Stimulated activated CD8-positive, alpha-beta memory T cell treated with anti-CD3 and anti-CD28 coated beads, Interleukin-4, amount 100 ng/mL, for 24 hours (primary cell): ENCODE measurements around the gene ZNF385B.

ENCODE experiments used
- DNase-seq: peaks from one replicate; pipeline ENCODE4 v3.0.0-alpha.2; 2020; ENCODE audit warnings: low read depth

The ZNF385B gene

DNA sequence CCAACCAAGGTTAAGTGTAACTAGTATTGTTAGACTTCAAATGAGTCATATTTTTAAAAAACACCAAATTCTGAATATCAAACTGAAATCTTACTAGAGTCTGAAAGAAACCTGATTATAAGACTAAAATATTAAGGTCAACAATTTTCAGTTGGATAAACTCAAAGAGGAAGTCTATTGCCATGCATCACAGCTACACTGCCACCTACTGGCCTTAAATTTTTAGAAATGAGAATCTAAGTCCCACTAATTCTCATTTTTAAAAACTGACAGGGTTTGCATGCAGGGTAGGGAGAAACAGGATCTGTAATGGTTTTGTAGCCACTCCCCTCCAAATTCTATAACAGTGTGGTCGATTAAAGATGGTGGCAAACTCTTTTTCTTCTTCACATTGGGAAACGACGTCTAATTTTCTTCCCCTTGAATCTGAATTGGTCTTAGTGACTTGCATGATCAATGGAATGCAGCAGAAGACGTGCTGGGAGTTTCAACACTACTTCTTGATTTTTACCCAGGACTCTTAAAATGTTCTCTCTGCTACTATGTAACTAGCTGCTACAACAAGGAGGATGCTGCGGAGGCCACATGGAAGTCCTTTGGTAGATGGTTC is 420.7 kb downstream of the ZNF385B start:
- DNase-seq: no peak

DNA sequence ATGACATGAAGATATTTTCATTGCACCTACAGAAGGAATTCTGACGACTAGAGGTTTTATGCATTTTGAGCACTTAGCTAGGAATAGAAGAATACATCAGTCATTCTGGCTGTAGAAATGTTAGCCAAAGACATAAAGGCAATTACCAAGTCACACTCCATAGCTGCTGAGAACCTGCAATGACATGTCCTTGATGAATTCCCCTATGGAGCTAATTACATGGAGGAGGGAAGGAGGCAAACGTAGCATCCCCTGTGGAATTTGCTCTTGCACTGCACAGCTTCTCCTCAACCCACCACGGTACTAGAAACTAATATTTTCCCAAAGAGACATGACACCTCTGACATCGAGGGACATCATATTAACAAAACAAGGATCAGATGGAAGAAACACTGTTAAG is 422.8 kb downstream of the ZNF385B start:
- no peak for DNase-seq

DNA sequence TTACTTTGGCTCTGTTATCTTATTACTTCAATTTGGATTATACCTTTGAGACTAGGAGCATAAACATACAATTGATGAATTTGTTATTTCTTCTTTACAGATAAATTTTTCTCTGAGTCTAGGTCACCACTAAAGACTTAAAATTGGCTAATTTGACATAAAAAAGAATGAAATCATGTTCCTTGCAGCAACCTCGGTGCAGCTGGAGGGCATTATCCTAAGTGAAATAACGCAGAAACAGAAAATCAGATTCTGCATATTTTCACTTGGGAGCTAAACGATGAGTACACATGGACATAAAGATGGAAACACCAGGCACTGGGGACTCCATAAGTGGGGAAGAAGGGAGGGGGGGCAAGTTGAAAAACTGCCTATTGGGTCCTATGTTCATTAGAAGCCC is 424.0 kb downstream of the ZNF385B start:
- no peak for DNase-seq

DNA sequence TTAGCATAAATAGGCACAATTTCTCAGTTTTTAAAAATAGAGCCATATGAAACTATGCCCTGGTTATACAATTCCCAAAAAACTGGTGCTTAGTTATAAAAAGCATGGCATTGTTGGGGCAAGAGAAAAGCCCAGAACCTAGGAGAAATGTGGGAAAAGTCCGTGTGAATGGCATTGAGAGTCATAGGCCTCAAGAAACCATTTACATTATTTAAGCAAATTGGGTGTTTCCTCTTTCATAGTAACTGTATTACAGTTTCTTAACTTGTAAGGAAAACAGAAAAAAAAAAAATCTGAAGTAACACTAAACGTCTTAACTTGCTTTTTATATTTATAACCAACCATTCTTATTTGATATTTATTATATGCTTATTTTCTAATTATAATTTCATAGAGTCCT is 425.8 kb downstream of the ZNF385B start:
- DNase-seq: no peak

DNA sequence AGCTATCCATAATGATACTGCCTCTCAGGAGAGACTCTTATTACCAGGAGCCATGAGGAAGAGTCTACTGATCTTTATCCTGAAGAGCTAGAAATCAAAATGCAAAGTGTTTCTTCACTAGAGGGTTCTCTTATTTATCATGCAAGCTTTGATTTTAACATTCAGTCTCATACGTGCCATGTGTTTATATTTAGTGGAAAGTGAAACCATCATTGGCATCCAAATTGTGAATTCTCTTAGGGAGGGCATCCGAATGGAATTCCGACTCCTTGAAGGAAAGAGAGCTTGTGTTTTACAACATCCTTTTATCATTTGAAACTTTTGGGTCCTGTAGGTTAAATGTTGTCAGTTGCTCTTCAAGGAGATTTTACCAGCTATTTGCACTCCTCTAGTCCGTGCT is 426.4 kb downstream of the ZNF385B start:
- DNase-seq: no peak

DNA sequence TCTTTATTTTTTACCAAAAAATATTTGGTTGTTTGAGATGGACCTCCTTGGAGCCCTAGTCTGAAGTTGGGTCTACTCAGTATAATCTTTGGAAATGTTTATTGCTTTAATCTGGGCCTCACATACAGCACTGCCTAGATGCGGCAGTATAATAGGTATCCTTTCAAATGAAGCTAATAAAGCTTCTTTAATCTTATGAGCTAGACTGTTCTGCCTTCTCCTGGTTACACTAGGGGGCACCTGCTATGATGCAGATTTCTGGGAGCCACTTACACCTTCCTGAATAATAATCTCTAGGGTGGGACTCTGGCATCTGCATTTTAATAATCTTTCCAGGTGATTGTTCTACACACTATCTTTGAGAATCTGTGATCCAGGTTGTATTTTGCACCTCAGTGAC is 427.1 kb downstream of the ZNF385B start:
- no peak for DNase-seq

DNA sequence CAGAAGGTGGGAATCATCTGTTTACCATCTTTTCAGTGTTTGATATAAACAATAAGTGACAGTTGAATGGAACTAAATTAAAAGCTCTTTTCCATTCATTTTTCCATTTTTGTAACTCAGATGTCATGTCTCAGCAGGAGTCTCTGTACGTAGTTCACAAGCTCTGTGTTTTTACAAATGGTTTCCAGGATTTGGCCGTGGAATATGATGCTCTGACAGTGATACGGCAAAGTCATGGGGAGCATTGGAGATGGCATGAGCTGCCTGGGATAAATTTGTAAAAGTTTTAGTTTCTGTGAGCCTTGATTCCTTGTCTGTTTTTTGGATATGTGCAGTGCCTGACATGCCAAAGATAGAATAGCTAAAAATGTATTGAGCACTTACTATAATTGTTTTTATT is 428.7 kb downstream of the ZNF385B start:
- no peak for DNase-seq

DNA sequence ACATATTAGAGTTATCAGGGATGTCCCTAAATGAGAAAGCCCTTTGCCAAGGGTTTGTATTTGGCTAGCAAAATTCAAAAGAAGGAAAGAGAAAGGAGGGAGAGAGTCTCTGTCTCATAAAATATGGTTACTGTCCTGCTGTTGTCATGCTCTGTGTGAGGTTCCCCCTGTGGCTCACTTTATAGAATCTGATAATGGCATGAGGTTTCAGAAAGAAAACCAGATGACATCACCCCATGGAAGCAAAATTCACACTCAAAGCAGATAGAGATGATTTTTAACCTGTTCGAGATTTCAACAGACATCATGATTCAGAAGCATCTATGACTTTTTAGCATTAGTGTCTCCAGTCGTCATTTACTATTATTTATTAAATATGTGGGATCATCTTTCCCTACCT is 431.8 kb downstream of the ZNF385B start:
- no peak for DNase-seq

DNA sequence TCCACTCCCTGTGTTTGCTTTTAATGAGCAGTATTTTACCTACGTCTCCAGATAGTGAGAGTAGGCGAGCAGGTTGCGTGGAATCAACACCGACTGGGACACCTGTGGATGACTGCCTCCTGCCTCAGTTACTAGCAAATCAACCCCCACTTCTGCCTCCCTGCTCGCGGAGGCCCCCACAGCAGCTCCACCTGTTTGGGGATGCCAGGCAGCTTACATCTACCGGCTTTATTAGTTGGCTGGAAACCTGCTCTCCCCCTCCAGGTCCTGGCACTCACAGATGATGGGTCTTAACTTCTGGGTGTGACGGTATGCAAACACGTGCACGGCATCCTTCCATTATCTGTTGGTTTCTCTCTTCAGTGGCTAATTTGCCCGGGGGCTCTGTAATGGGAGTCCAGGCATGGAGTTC is 432.3 kb downstream of the ZNF385B start:
- no peak for DNase-seq

DNA sequence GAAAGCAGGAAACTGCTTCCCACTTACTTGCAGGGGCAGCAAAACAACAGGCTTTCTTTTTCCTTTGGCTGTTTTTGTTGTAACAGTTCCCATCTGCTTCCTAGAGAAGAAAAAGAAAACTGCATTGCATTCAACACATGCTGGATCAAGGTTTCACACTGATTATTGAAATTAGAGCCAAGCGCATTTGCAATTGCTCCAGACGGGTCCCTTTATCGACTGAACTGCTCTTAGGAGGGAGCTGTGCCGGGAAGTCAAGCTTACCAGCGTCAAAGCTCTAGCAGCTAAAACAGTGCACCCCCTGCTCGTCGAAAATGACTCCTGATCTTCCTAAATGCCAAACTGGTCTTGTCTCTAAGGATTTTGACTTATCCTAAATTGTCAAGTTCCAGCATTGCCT is 432.8 kb downstream of the ZNF385B start:
- no peak for DNase-seq

DNA sequence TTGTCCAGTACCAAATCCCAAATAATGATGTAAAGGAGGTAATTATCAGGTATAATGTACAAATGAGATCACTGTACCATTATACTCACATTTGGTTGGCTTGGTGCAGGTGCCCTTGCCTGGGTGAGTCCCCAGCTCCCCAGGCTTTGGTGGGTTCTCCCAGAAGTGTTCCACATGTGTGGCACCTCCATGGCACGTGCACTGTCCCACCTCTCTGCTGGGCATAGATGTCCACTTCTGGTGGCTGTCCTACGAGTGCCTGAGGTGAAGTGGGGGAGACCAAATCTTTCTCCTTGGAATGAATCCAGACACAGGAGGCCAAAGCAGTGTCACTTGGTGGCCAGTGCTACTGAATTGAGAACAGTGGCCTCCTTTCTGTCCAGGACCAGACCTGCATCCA is 434.3 kb downstream of the ZNF385B start:
- no peak for DNase-seq

DNA sequence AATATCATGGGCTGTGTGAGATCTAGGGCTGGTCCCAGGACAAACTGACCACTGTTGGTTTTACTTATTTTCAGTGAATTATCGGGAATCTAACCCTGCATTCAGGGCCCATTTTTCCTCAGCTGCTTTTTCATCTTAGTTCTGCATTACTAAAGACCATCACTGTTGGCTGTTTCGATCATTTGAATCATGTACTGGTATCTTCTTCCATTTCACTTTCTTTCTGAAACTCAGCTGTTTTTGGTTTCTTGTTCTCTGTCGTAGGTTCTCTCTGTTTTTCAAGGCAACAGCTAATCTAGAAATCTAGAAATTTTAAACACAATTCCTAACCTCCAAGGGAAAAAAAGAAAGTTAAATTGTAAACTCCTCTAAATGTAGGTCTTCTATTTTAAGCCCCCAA is 436.8 kb downstream of the ZNF385B start:
- DNase-seq: no peak

DNA sequence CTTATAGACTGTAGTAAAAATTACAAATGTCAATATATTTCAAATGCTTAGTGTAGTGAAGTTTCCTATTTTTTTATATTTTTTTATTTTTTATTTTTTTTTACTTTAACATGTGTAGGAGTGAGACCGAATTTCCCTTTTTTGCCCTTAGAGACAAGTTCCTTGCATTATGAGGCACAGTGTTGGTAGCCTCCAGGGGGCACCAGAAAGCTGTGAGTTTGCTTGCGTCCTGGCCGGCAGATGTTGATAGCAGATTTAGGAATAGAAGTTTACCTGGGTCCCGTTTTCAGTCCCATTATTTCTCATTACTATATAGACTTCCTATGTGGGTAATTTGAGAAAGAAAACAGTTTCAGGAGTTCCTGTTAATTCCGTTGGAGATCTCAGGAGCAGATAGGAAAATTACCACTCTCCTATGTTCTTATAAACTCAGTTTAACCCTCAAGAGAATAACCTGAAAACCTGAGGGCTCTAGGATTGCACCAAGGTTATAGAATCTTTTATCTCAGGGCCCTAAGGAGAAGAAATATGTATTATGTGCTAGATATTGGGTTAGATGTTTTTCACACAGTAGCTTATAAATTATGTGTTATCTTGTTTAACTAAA is 439.3 kb downstream of the ZNF385B start:
- DNase-seq: peak; percentile 23

DNA sequence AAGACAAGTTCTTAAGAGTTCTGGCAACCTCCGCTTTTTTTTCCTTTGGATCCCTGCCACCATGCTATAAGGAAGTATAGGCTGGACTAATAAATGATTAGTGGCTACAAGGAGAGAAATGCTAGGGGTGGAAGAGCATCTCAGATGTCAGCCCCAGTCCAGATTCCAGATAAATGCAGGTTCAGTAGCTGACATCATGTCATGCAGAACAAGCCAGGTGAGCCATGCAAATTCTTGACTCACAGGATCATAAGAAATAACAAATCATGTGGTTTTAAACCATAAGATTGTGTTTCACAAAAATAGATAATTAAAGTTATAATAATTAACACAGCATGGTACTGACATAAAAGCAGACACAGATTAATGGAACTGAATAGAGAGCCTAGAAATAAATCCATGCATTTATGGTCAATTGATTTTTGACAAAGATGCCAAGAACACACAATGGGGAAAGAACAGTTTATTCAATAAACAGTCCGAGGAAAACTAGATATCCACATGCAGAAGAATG is 443.9 kb downstream of the ZNF385B start:
- no peak for DNase-seq

DNA sequence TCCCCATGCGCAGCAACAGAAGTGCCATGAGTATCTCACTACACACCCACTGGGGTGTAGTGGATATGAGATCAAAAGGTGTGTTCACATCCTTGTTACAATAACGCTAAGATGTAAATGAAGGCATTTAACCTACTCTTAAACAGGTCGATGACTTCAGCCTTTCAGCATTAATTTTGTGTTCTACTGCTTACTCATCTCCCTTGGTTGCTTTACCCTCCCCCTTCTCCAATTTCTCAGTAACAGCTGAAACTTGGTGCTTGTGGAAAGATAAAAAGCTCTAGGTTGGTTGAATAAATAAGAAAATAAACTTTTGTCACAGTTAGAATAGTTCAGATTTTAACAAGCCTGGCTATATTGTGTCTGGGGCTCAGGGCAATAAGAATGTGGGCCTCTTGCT is 449.3 kb downstream of the ZNF385B start:
- DNase-seq: no peak

DNA sequence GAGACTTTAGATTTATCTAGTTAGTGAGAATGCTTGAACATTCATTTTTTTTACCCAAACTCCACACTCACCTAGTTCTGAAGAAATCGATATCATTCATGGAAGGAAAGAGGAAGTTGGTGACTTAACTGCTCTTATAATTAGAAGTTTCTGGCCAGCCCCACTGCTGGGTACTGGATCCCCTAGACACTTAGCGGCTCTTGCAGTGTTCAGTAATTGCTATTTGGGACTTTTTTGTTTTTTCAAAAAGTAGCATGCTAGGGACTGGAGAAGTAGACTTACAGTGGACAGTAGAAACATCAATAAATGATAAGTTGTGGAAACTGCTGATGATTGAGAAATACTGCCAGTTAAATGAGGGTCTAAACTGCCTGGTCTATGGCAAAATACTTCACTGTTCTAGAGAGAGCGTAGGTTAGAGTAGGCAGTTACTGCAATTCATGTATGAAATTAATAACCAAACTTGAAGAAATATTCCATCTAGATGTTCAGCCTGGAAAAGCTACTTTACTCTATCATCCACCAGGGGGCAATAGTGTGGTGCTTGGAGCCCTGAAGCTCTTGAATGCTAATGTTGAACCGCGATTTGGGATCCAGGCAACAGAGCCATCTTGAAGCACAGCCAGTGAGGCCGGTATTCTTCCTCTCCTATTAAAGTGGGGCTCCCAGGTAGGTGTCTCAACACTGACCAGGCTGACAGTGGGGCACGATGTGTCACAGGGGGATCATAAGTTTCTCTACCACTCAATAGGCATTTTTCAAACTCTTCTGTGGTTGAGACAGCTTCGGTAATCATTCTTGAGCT is 450.7 kb downstream of the ZNF385B start:
- no peak for DNase-seq

DNA sequence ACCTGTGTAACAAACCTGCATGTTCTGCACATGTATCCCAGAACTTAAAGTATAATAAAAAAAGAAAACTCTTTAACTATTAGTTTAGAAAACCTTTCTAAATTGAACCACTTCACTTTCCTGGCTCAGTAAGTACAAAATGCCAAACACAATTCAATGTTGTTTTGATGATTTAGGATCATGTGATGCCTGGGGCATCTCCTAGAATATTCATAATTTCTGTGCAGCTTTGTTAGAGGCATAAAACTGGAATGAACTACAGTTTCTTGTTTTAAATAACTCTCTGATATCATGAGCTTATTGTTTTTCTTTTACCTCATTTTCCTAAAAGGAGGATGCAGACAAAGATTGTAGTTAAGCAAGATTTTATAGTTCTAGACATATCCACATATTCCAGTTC is 457.8 kb downstream of the ZNF385B start:
- no peak for DNase-seq

DNA sequence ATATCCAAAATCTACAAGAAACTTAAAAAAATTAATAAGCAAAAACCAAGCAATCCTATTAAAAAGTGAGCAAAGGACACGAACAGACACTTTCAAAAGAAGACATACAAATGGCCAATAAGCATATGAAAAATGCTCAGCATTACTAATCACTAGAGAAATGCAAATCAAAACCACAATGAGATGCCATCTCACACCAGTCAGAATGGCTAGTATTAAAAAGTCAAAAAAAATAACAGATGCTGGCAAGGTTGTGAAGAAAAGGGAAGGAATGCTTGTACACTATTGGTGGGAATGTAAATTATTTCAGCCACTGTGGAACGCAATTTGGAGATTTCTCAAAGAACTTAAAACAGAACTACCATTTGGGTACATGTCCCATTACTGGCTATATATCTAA is 467.9 kb downstream of the ZNF385B start:
- no peak for DNase-seq
